Activated B cell treated with CpG ODN at 0.5 μM for 24 hours (primary cell): Measurements from ENCODE around the gene DAPK1. TPM values are rescaled to one million over a fixed set of nuclear protein-coding genes. Genes with fewer than 3 reads are reported as not detected.

Experiments used
- ATAC-seq: fragments of 200-7000 bp; cut with Tn5 transposase; one replicate; pipeline ENCODE4 v1.10.0; 2021; ENCODE audit warnings: low read depth, mild to moderate bottlenecking, moderate library complexity
- CTCF ChIA-PET: fragments of 350-600 bp; sonication (Branson Sonifier 250); formaldehyde crosslinking; loops from one replicate; lab custom pipeline; 2021; ENCODE audit warnings: antibody characterized with exemption; lab: Charles Lee
- POLR2A ChIA-PET: fragments of 350-600 bp; sonication (Branson Sonifier 250); formaldehyde crosslinking; loops from one replicate; lab custom pipeline; 2021; ENCODE audit warnings: antibody characterized with exemption; lab: Charles Lee
- DNase-seq: peaks from one replicate; pipeline ENCODE4 v3.0.0; 2022
- H3K27ac Mint-ChIP-seq: one replicate; pipeline ENCODE4 v1.8.0; 2020; ENCODE audit warnings: mixed read lengths
- H3K27me3 Mint-ChIP-seq: one replicate; pipeline ENCODE4 v1.8.0; 2021; ENCODE audit warnings: mixed read lengths
- H3K36me3 Mint-ChIP-seq: one replicate; pipeline ENCODE4 v1.8.0; 2021; ENCODE audit warnings: low read depth, mixed read lengths
- H3K4me1 Mint-ChIP-seq: one replicate; pipeline ENCODE4 v1.8.0; 2021; ENCODE audit warnings: mixed read lengths
- H3K4me3 Mint-ChIP-seq: one replicate; pipeline ENCODE4 v1.8.0; 2020; ENCODE audit warnings: mild to moderate bottlenecking, mixed read lengths
- H3K9me3 Mint-ChIP-seq: one replicate; pipeline ENCODE4 v1.8.0; 2020; ENCODE audit warnings: mixed read lengths
- intact Hi-C: fragments of 100-400 bp; cut with micrococcal nuclease; formaldehyde crosslinking; loops from one replicate; pipeline ENCODE4 v1.15.1; 2024
- total RNA-seq: library from RNA; stranded (reverse); gene quantifications from 2 replicates; pipeline ENCODE4 v1.2.3, GENCODE V29; 2022
- TF ChIP-seq, protein P1 (sequence below): fragments of 200-600 bp; IDR thresholded peaks from one replicate; pipeline ENCODE4 v1.8.0; 2022; ENCODE audit warnings: antibody characterized with exemption, mild to moderate bottlenecking

The DAPK1 gene
- total RNA-seq, 1 donor from 2014 or later, result 1.0 TPM

DNA sequence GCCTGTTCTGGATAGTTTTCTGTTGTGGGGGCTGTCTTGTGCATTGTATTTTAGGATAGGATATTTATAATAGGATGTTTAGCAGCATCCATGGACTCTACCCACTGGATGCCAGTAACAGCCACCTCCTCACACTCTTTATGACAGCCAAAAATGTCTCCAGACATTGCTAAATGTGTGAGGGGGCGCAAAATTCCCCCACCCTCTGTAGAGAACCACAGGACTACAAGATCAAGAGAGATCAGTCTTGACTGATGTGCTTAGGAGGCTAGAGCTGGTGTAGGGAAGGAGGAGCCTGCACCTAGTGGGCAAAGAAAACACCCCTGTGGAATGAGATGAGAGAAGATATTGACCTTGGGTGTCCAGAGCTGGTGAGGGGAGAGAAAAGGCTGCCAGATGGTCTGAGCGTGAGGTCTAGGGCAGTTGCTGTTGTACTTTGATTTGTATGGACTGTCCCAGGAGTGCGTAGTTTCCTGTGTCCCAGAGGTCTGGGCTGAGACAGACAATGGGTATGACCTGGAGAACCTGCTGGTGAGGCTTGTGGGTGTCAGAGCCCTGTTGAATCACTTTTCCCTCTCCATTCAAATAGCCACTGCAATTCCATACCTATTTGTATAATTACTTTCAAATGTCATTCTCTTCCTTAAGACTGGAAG is 16.3 kb downstream of the DAPK1 start:
- intact Hi-C loops, result loop anchor here (10.0 kb wide), 1 partner anchor 61 kb away; no protein-coding TSS in a partner anchor
- no peaks in the 10 kb centered on the region for H3K36me3 Mint-ChIP-seq
- peaks cover 19% of the 10 kb centered on the region for H3K27me3 Mint-ChIP-seq
- peaks cover 20% of the 10 kb centered on the region for H3K4me1 Mint-ChIP-seq
- CTCF ChIA-PET, result no interaction called here
- TF ChIP-seq, protein P1, sequence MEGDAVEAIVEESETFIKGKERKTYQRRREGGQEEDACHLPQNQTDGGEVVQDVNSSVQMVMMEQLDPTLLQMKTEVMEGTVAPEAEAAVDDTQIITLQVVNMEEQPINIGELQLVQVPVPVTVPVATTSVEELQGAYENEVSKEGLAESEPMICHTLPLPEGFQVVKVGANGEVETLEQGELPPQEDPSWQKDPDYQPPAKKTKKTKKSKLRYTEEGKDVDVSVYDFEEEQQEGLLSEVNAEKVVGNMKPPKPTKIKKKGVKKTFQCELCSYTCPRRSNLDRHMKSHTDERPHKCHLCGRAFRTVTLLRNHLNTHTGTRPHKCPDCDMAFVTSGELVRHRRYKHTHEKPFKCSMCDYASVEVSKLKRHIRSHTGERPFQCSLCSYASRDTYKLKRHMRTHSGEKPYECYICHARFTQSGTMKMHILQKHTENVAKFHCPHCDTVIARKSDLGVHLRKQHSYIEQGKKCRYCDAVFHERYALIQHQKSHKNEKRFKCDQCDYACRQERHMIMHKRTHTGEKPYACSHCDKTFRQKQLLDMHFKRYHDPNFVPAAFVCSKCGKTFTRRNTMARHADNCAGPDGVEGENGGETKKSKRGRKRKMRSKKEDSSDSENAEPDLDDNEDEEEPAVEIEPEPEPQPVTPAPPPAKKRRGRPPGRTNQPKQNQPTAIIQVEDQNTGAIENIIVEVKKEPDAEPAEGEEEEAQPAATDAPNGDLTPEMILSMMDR, result no peak
- no peak overlapping the region for H3K4me3 Mint-ChIP-seq
- DNase-seq (no peak), ATAC-seq (no peak)
- POLR2A ChIA-PET, result no interaction called here
- no peak overlapping the region for H3K27ac Mint-ChIP-seq
- H3K9me3 Mint-ChIP-seq, result no peaks in the 10 kb centered on the region

DNA sequence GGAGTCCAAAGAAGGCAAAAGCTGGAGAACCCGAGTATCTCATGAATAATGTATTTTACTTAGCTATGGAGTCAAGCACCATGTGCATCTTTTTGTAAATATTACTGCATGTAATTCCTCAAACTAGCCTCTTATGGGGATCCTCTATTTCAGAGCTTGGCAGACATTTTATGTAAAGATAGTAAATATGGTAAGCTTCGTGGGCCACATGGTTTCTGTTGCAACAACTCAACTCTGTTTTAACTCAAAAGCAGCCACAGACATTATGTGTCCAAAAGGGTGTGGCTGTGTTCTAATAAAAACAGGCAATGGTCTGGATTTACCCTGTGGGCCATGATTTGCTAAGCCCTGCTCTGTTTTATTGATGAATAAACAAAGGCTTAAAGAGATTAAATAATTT is 17.3 kb downstream of the DAPK1 start:
- peaks cover 20% of the 10 kb centered on the region for H3K4me1 Mint-ChIP-seq
- H3K9me3 Mint-ChIP-seq, result no peaks in the 10 kb centered on the region
- DNase-seq (no peak), ATAC-seq (no peak)
- no peaks in the 10 kb centered on the region for H3K36me3 Mint-ChIP-seq
- peaks cover 19% of the 10 kb centered on the region for H3K27me3 Mint-ChIP-seq
- TF ChIP-seq, protein P1, result no peak
- CTCF ChIA-PET, result no interaction called here
- H3K4me3 Mint-ChIP-seq, result no peak overlapping the region
- intact Hi-C loops, result loop anchor here (10.0 kb wide), 1 partner anchor 60 kb away; no protein-coding TSS in a partner anchor
- no peak overlapping the region for H3K27ac Mint-ChIP-seq
- POLR2A ChIA-PET, result no interaction called here

DNA sequence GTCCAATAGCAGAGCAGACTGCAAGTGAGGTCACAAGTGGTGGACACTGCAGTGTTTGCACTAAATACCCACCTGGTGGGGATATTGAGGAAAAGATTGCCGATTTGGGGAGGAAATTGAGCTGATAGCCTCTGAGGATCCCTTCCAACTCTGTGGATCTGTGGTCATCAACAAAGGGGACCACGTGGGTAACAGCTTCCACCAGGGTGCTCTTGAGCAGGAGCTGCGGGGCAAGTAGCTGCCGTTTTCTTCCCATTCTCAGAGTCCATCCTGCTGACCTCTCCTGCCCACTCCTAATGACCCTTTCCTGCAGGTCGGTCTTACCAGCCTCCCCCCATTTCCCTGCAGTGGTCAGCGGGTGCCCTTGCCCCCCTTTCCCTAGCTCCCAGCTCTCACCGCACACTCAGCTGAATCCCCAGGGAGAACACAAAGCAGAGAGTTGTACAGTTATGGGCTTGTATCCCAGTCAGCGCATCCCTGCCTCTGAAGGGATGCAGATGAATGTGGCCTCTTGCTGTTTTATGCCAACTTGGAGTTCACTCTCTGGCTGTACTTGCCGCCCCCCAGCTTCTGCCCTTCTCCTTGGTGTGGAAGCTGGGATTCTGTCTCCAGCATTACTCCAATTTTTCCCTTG is 18.0 kb downstream of the DAPK1 start:
- Mint-ChIP-seq H3K27me3 (peaks cover 19% of the 10 kb centered on the region), H3K4me3 (no peak overlapping the region), H3K9me3 (no peaks in the 10 kb centered on the region), H3K27ac (no peak overlapping the region), H3K4me1 (peaks cover 20% of the 10 kb centered on the region), H3K36me3 (no peaks in the 10 kb centered on the region)
- intact Hi-C loops, result loop anchor here (10.0 kb wide), 1 partner anchor 59 kb away; no protein-coding TSS in a partner anchor
- CTCF ChIA-PET, result no interaction called here
- ATAC-seq (no peak), DNase-seq (no peak)
- POLR2A ChIA-PET, result no interaction called here
- TF ChIP-seq, protein P1, result no peak

DNA sequence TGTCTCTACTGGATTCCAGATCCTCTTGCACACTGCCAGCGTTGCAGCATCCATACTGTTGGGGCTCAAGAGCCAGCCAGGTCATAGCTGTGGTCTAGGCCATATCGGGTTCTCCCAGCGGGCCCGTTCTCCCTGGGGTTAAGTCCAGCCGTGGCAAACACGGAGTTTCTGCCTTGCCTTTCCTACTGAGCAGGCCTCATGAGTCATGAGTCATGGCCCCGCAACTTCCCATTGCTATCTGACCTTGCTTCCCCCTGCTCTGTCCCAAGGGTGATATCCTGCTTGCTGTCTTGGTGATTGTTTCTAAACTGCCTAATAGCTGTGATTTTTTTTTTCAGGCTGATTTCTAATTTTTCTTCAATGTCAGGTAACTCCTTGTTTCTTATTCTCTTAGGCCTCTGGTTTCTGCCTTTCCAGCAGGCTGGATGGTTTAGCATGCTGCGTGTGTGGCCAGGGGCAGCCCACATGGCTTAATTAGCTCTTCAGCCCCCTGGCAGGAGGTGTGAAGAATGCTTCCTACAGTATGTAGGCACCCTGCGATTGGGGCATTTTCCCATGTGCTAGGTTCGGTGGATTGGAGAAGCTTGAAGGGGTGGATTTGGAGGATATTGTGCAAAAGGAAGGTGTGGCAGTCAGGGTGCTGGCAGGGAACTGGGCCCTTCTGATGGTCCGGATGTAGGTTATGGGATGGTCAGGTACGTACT is 18.7 kb downstream of the DAPK1 start:
- Mint-ChIP-seq H3K4me1 (peaks cover 20% of the 10 kb centered on the region), H3K27me3 (peaks cover 23% of the 10 kb centered on the region), H3K4me3 (no peak overlapping the region), H3K9me3 (no peaks in the 10 kb centered on the region), H3K27ac (no peak overlapping the region), H3K36me3 (no peaks in the 10 kb centered on the region)
- ATAC-seq (no peak), DNase-seq (no peak)
- TF ChIP-seq, protein P1, result no peak
- POLR2A ChIA-PET, result no interaction called here
- intact Hi-C loops, result loop anchor here (10.0 kb wide), 1 partner anchor 58 kb away; no protein-coding TSS in a partner anchor
- CTCF ChIA-PET, result no interaction called here

DNA sequence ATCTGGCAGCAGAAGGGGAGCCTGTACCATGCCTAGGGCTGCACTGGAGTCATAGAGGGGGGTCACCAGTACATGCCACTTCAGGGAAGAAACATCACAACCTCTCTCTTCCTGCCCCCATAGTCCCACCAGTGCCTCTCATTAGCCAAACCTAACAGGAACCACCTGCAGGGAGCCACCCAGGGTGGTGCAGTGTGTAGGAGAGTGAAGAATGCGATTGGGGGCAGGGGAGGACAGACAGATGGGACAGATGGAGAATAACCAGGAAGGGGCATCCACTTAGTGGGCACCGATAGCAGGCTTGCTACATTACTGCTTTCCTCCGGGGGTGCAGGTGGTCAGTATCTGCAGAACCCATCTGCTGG is 19.2 kb downstream of the DAPK1 start:
- no peak for ATAC-seq
- POLR2A ChIA-PET, result no interaction called here

More for the DNA sequence above, 19.2 kb downstream of the DAPK1 start:
- Mint-ChIP-seq H3K27ac (no peak overlapping the region), H3K36me3 (no peaks in the 10 kb centered on the region), H3K9me3 (peaks cover 1% of the 10 kb centered on the region), H3K27me3 (peaks cover 23% of the 10 kb centered on the region), H3K4me3 (no peak overlapping the region), H3K4me1 (peaks cover 20% of the 10 kb centered on the region)
- DNase-seq, result no peak
- CTCF ChIA-PET, result no interaction called here
- TF ChIP-seq, protein P1, result no peak
- intact Hi-C loops, result loop anchor here (10.0 kb wide), 1 partner anchor 58 kb away; no protein-coding TSS in a partner anchor
